B cell (primary cell): ENCODE results near the gene BRD4. TPM values are rescaled to one million over a fixed set of nuclear protein-coding genes. Genes with fewer than 3 reads are reported as not detected.
"Not testable (repeated sequence)": the region's sequence is repeated elsewhere in the genome, so short reads cannot be mapped to it uniquely, and the experiment has no call there.

Experiments used
- ATAC-seq: fragments of 200-7000 bp; cut with Tn5 transposase; one replicate; pipeline ENCODE4 v1.10.0; 2021; ENCODE audit warnings: low read depth, mild to moderate bottlenecking, moderate number of reproducible peaks, moderate library complexity
- CTCF ChIA-PET: fragments of 350-600 bp; sonication (Branson Sonifier 250); formaldehyde crosslinking; loops from one replicate; lab custom pipeline; 2021; ENCODE audit warnings: antibody characterized with exemption, inconsistent platforms; lab: Charles Lee
- POLR2A ChIA-PET: fragments of 350-600 bp; sonication (Branson Sonifier 250); formaldehyde crosslinking; loops from one replicate; lab custom pipeline; 2021; ENCODE audit warnings: antibody characterized with exemption; lab: Charles Lee
- DNase-seq: peaks from one replicate; pipeline ENCODE4 v3.0.0; 2013
- H2AFZ ChIP-seq: 2 replicates; pipeline ENCODE4 v1.6.1; 2012; ENCODE audit warnings: mild to moderate bottlenecking, low read depth, low read length; ENCODE audit not compliant: insufficient read depth, poor library complexity, severe bottlenecking
- H3K27ac ChIP-seq, 2 donors: 1 replicate in 1 of 2; 2 replicates in 1 of 2; pipeline ENCODE4 v1.5.1; 2012 to 2013; ENCODE audit warnings: low read length in 2 of 2, mild to moderate bottlenecking in 2 of 2, moderate library complexity in 1 of 2
- H3K27me3 ChIP-seq, 4 experiments: fragments of 200-600 bp in 1 of 4; sonication (generic) in 1 of 4; replicated peaks in 1 of 4; 1 replicate in 2 of 4; 2 replicates in 2 of 4; pipeline versions ENCODE4 v1.6.1 to v1.7.0; 2013 to 2016; ENCODE audit warnings: low read length in 3 of 4, mild to moderate bottlenecking in 2 of 4, mixed read lengths in 1 of 4, moderate library complexity in 1 of 4; ENCODE audit not compliant: insufficient read depth in 4 of 4, control insufficient read depth in 3 of 4; ENCODE audit errors: control extremely low read depth in 1 of 4
- H3K36me3 ChIP-seq, 2 experiments: replicated peaks in 1 of 2; 1 replicate in 1 of 2; 2 replicates in 1 of 2; pipeline versions ENCODE4 v1.6.1 to v1.7.1; 2013; ENCODE audit warnings: low read length in 1 of 2; ENCODE audit not compliant: insufficient read depth in 2 of 2, control insufficient read depth in 1 of 2; ENCODE audit errors: control extremely low read depth in 1 of 2, extremely low read depth in 1 of 2
- H3K4me1 ChIP-seq, 2 donors: fragments of 200-600 bp in 1 of 2; sonication (generic) in 1 of 2; 1 replicate in 1 of 2; 2 replicates in 1 of 2; pipeline versions ENCODE4 v1.5.1 to v1.6.1; 2013 to 2017; ENCODE audit warnings: low read length in 2 of 2; ENCODE audit not compliant: control insufficient read depth in 2 of 2, insufficient read depth in 2 of 2
- H3K4me2 ChIP-seq: replicated peaks from 2 replicates; pipeline ENCODE3; 2012; ENCODE audit warnings: mild to moderate bottlenecking, low read depth, low read length; ENCODE audit not compliant: poor library complexity, severe bottlenecking
- H3K4me3 ChIP-seq, 5 experiments: fragments of 200-600 bp in 1 of 5; sonication (generic) in 1 of 5; 1 replicate in 3 of 5; 2 replicates in 2 of 5; pipeline versions ENCODE4 v1.5.1 to v1.7.0; 2011 to 2016; ENCODE audit warnings: low read length in 4 of 5, mild to moderate bottlenecking in 4 of 5, low read depth in 2 of 5, control low read depth in 1 of 5, moderate library complexity in 1 of 5; ENCODE audit not compliant: insufficient read depth in 1 of 5; ENCODE audit errors: control extremely low read depth in 1 of 5, extremely low read depth in 1 of 5
- H3K79me2 ChIP-seq: fragments of 200-600 bp; sonication (generic); one replicate; pipeline ENCODE4 v1.6.0; 2016; ENCODE audit warnings: low read length; ENCODE audit not compliant: control insufficient read depth, insufficient read depth
- H3K9ac ChIP-seq: fragments of 200-600 bp; sonication (generic); 2 replicates; pipeline ENCODE4 v1.6.1; 2017; ENCODE audit warnings: mild to moderate bottlenecking, low read length, moderate library complexity
- H3K9me3 ChIP-seq, 3 donors: one replicate each; pipeline versions ENCODE4 v1.6.1 to v1.7.1; 2013; ENCODE audit warnings: low read length in 2 of 3; ENCODE audit not compliant: control insufficient read depth in 2 of 3, insufficient read depth in 1 of 3; ENCODE audit errors: control extremely low read depth in 1 of 3
- H4K20me1 ChIP-seq: 2 replicates; pipeline ENCODE4 v1.6.0; 2012; ENCODE audit warnings: mild to moderate bottlenecking, low read length; ENCODE audit not compliant: insufficient read depth, control insufficient read depth, poor library complexity, severe bottlenecking
- H3K27ac Mint-ChIP-seq: one replicate; pipeline ENCODE4 v1.8.0; 2021; ENCODE audit warnings: mixed read lengths
- H3K27me3 Mint-ChIP-seq: one replicate; pipeline ENCODE4 v1.8.0; 2021; ENCODE audit warnings: mixed read lengths
- H3K4me1 Mint-ChIP-seq: one replicate; pipeline ENCODE4 v1.8.0; 2021; ENCODE audit warnings: mixed read lengths
- H3K4me3 Mint-ChIP-seq: one replicate; pipeline ENCODE4 v1.8.0; 2021; ENCODE audit warnings: mixed read lengths
- H3K9me3 Mint-ChIP-seq: one replicate; pipeline ENCODE4 v1.8.0; 2022; ENCODE audit warnings: mixed read lengths; ENCODE audit not compliant: insufficient read depth
- CTCF ChIP-seq: fragments of 200-600 bp; IDR thresholded peaks from one replicate; pipeline ENCODE4 v1.8.0; 2022; ENCODE audit warnings: antibody characterized with exemption, mild to moderate bottlenecking
- EZH2 ChIP-seq: IDR thresholded peaks from 2 replicates; pipeline ENCODE4 v1.6.1; 2012; ENCODE audit warnings: borderline replicate concordance, low read depth, mild to moderate bottlenecking, moderate library complexity, low read length; ENCODE audit not compliant: insufficient read depth, poor library complexity, severe bottlenecking
- WGBS: methylation state at CpG from one replicate; pipeline ENCODE4 v1.1.5; 2013; ENCODE audit warnings: missing lambda C conversion rate; ENCODE audit not compliant: insufficient coverage; 5-methylcytosine and 5-hydroxymethylcytosine counted together
- intact Hi-C: fragments of 100-400 bp; cut with micrococcal nuclease; formaldehyde crosslinking; loops from one replicate; pipeline ENCODE4 v1.10.0; 2022
- polyA plus RNA-seq: library from polyadenylated mRNA; depleted of rRNA; stranded (reverse); fragments of >200 nt; gene quantifications from 2 replicates; pipeline ENCODE4 v1.2.3, GENCODE V29; 2012
- total RNA-seq, 2 donors: library from RNA; stranded (reverse); fragments of 120-200 nt in 1 of 2; gene quantifications; 1 replicate in 1 of 2; 2 replicates in 1 of 2; pipeline versions ENCODE4 v1.2.3 to v1.2.4, GENCODE V29; 2013 to 2022

Gene BRD4
- total and polyA plus RNA-seq, 2 donors (not counting 1 experiment from before 2014, with no cell fraction given), result 30.7 to 209 TPM

GRCh38 chr19:15354566-15355296 lies 22.4 kb upstream of the BRD4 start:
- H3K79me2 ChIP-seq, result peaks cover 3% of the 10 kb centered on the region
- Mint-ChIP-seq H3K27me3 (no peaks in the 10 kb centered on the region), H3K4me3 (no peak overlapping the region), H3K9me3 (no peaks in the 10 kb centered on the region), H3K27ac (no peak overlapping the region), H3K4me1 (no peaks in the 10 kb centered on the region)
- H3K4me2 ChIP-seq, result no peak overlapping the region
- H3K4me1 ChIP-seq, result no peaks in the 10 kb centered on the region
- peaks cover 23 to 60% of the 10 kb centered on the region in 2 experiments for H3K36me3 ChIP-seq
- DNase-seq (no peak), ATAC-seq (no peak)
- POLR2A ChIA-PET, result no interaction called here
- H3K9me3 ChIP-seq, result no peaks in the 10 kb centered on the region
- H2AFZ ChIP-seq, result no peak overlapping the region
- H3K4me3 ChIP-seq, result no peak overlapping the region
- CTCF ChIA-PET, result interaction anchor here (0.5 to 0.7 kb wide), 2 partner anchors 294 to 1417 kb away, joined by 3 to 4 read pairs; no protein-coding TSS in a partner anchor
- no peak overlapping the region for H3K9ac ChIP-seq
- 96% methylated on average over 27 of the region's 27 CpGs for WGBS
- intact Hi-C loops, result no loop called here
- TF ChIP-seq EZH2 (no peak), CTCF (no peak)
- no peak overlapping the region for H3K27ac ChIP-seq
- no peaks in the 10 kb centered on the region for H3K27me3 ChIP-seq
- no peaks in the 10 kb centered on the region for H4K20me1 ChIP-seq

GRCh38 chr19:15353908-15354307 lies 21.6 kb upstream of the BRD4 start:
- POLR2A ChIA-PET, result no interaction called here
- Histone ChIP-seq H3K9ac (no peak overlapping the region), H3K4me2 (no peak overlapping the region), H4K20me1 (no peaks in the 10 kb centered on the region), H3K79me2 (no peaks in the 10 kb centered on the region), H3K27ac (no peak overlapping the region), H3K27me3 (no peaks in the 10 kb centered on the region), H3K9me3 (no peaks in the 10 kb centered on the region), H3K4me3 (no peak overlapping the region), H2AFZ (no peak overlapping the region), H3K36me3 (peaks cover 21 to 52% of the 10 kb centered on the region in 2 experiments), H3K4me1 (peaks cover 1 to 5% of the 10 kb centered on the region in 2 donors)
- intact Hi-C loops, result no loop called here
- DNase-seq (no peak), ATAC-seq (no peak)
- WGBS, result 93% methylated on average over 2 of the region's 4 CpGs
- Mint-ChIP-seq H3K27ac (no peak overlapping the region), H3K4me1 (peaks cover 2% of the 10 kb centered on the region), H3K4me3 (no peak overlapping the region), H3K9me3 (no peaks in the 10 kb centered on the region), H3K27me3 (no peaks in the 10 kb centered on the region)
- TF ChIP-seq EZH2, result no peak
- no peak for TF ChIP-seq CTCF
- CTCF ChIA-PET, result no interaction called here

- DNase-seq, H3K27me3 ChIP-seq, H3K79me2 ChIP-seq, H3K9me3 Mint-ChIP-seq, H3K4me3 ChIP-seq, ATAC-seq, H2AFZ ChIP-seq, POLR2A ChIA-PET, H3K9ac ChIP-seq, intact Hi-C loops, H3K4me3 Mint-ChIP-seq, H3K27me3 Mint-ChIP-seq, H3K9me3 ChIP-seq, H3K4me2 ChIP-seq, H3K4me1 Mint-ChIP-seq, H3K27ac ChIP-seq, H4K20me1 ChIP-seq, H3K27ac Mint-ChIP-seq: not testable (repeated sequence)
- Histone ChIP-seq H3K4me1 (peaks cover 3 to 11% of the 10 kb centered on the region in 2 donors), H3K36me3 (peaks cover 13 to 38% of the 10 kb centered on the region in 2 experiments)
- CTCF ChIA-PET, result interaction anchor here (0.7 kb wide), 1 partner anchor 261 kb away, joined by 3 read pairs; no protein-coding TSS in a partner anchor
- WGBS, result 75% methylated on average over 4 of the region's 8 CpGs
Observed at GRCh38 chr19:15352535-15352934, 20.2 kb upstream of the BRD4 start.
